Activated CD8-positive, alpha-beta memory T cell treated with anti-CD3 and anti-CD28 coated beads for 4 hours (primary cell): ENCODE results near the gene EPOP.

Experiments used
- DNase-seq, 2 donors: peaks; one replicate each; pipeline ENCODE4 v3.0.0-alpha.2; 2020; ENCODE audit warnings: low read depth in 2 of 2

The EPOP gene

GRCh38 chr17:38674749-38675615 lies at the start of gene EPOP:
Gene EPOP (minus strand): TSS chr17:38674957. CDS start chr17:38674495, 462 bp downstream.
- DNase-seq, result peak; percentile 82 to 86

GRCh38 chr17:38721802-38722201 lies 47.0 kb upstream of the EPOP start:
- DNase-seq, result no peak

- no peak for DNase-seq
Measured at GRCh38 chr17:38720941-38721340, 46.2 kb upstream of the EPOP start.

GRCh38 chr17:38719943-38720641 lies 45.3 kb upstream of the EPOP start:
- no peak for DNase-seq

GRCh38 chr17:38719289-38719942 lies 44.7 kb upstream of the EPOP start:
- DNase-seq, result no peak

- DNase-seq, result no peak
Measured at GRCh38 chr17:38717139-38717745, 42.5 kb upstream of the EPOP start.

GRCh38 chr17:38716368-38717005 lies 41.7 kb upstream of the EPOP start:
- no peak for DNase-seq

- no peak for DNase-seq
Measured at GRCh38 chr17:38715216-38715943, 40.6 kb upstream of the EPOP start.

- DNase-seq, result no peak
Measured at GRCh38 chr17:38713456-38714075, 38.8 kb upstream of the EPOP start.

- DNase-seq, result no peak
Measured at GRCh38 chr17:38712593-38712992, 37.8 kb upstream of the EPOP start.

GRCh38 chr17:38711792-38712571 lies 37.2 kb upstream of the EPOP start:
- DNase-seq, result no peak

GRCh38 chr17:38710985-38711384 lies 36.2 kb upstream of the EPOP start:
- no peak for DNase-seq

GRCh38 chr17:38710604-38710962 lies 35.8 kb upstream of the EPOP start:
- DNase-seq, result no peak

- DNase-seq, result no peak
Measured at GRCh38 chr17:38709864-38710603, 35.3 kb upstream of the EPOP start.

- no peak for DNase-seq
Measured at GRCh38 chr17:38709104-38709820, 34.5 kb upstream of the EPOP start.

- no peak for DNase-seq
Measured at GRCh38 chr17:38707678-38708351, 33.1 kb upstream of the EPOP start.

- DNase-seq, result no peak
Measured at GRCh38 chr17:38706505-38707216, 31.9 kb upstream of the EPOP start.
